ENCODE results near the gene ECHDC3. TPM values are rescaled to one million over a fixed set of nuclear protein-coding genes. Genes with fewer than 3 reads are reported as not detected.
"Not testable (repeated sequence)": the region's sequence is repeated elsewhere in the genome, so short reads cannot be mapped to it uniquely, and the experiment has no call there.

ECHDC3 gene
- total and polyA plus RNA-seq, 7 donors: 4.8 to 21.8 (median 13.8) TPM

- Histone ChIP-seq H3K4me1 (no peaks in the 10 kb centered on the region), H3K9me3 (no peaks in the 10 kb centered on the region), H3K27me3 (no peaks in the 10 kb centered on the region), H3K4me3 (no peak overlapping the region), H3K36me3 (no peaks in the 10 kb centered on the region), H3K27ac (no peak overlapping the region)
- intact Hi-C loops (cut with DNase I): no loop called here
- 39 to 78% methylated on average over 16 of the region's 16 CpGs for WGBS, 2 donors
- DNase-seq: no peak
- TF ChIP-seq POLR2AphosphoS5 (IDR thresholded peaks at IDR 0.05): no peak
- no peak for TF ChIP-seq POLR2A (IDR thresholded peaks at IDR 0.05)
- TF ChIP-seq, protein P1, sequence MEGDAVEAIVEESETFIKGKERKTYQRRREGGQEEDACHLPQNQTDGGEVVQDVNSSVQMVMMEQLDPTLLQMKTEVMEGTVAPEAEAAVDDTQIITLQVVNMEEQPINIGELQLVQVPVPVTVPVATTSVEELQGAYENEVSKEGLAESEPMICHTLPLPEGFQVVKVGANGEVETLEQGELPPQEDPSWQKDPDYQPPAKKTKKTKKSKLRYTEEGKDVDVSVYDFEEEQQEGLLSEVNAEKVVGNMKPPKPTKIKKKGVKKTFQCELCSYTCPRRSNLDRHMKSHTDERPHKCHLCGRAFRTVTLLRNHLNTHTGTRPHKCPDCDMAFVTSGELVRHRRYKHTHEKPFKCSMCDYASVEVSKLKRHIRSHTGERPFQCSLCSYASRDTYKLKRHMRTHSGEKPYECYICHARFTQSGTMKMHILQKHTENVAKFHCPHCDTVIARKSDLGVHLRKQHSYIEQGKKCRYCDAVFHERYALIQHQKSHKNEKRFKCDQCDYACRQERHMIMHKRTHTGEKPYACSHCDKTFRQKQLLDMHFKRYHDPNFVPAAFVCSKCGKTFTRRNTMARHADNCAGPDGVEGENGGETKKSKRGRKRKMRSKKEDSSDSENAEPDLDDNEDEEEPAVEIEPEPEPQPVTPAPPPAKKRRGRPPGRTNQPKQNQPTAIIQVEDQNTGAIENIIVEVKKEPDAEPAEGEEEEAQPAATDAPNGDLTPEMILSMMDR (IDR thresholded peaks at IDR 0.05): no peak
- no peak for TF ChIP-seq EP300 (IDR thresholded peaks at IDR 0.05)
Observed at GRCh38 chr10:11707624-11708350, 34.4 kb upstream of the ECHDC3 start.

- H3K27me3 ChIP-seq; H3K9me3 ChIP-seq; H3K4me3 ChIP-seq; H3K4me1 ChIP-seq; DNase-seq; intact Hi-C loops (cut with DNase I); H3K36me3 ChIP-seq; H3K27ac ChIP-seq: not testable (repeated sequence)
- 86 to 93% methylated on average over 6 of the region's 6 CpGs for WGBS, 2 donors
Observed at GRCh38 chr10:11708801-11709200, 33.4 kb upstream of the ECHDC3 start.

GRCh38 chr10:11712744-11713143 lies 29.4 kb upstream of the ECHDC3 start:
- Histone ChIP-seq H3K27ac (no peak overlapping the region), H3K4me1 (no peaks in the 10 kb centered on the region), H3K27me3 (no peaks in the 10 kb centered on the region), H3K36me3 (no peaks in the 10 kb centered on the region), H3K4me3 (no peak overlapping the region), H3K9me3 (peaks cover 0 to 3% (median 0%) of the 10 kb centered on the region in 4 donors)
- intact Hi-C loops (cut with DNase I): no loop called here
- DNase-seq: no peak
- TF ChIP-seq EP300 (IDR thresholded peaks at IDR 0.05) (no peak), POLR2AphosphoS5 (IDR thresholded peaks at IDR 0.05) (no peak), POLR2A (IDR thresholded peaks at IDR 0.05) (no peak)
- TF ChIP-seq, protein P1 (IDR thresholded peaks at IDR 0.05): no peak
- 75 to 80% methylated on average over 7 of the region's 7 CpGs for whole genome bisulfite sequencing, 2 donors

DNA sequence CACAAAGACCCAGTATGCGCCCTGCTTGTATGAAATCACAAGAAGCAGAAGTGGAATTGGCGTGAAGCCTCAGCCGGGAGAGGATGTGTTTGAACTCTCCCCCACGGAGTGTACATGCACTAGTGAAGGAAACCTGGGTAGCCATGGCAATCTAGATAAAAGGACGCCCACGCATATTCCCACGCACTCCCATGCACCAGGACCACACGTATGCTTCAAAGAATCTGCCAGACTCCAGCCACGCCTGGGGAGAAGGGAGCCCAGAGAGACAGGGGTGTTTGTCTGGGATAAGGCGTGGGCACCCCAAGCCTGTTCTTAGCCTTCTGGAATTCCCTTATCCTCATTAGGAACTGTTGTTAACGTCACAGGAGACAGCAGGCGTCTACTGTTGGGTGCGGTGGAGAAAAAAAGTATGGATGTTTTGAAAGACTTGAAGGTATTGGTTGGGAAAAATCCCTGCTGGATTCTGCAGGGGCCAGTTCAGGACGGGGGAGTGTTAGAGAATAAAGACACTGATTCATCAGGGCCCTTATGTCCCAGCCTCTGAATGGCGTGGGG lies 28.9 kb upstream of the ECHDC3 start:
- H3K4me3 ChIP-seq: no peak overlapping the region
- DNase-seq: no peak
- H3K36me3 ChIP-seq: no peaks in the 10 kb centered on the region
- WGBS, 2 donors: 62 to 63% methylated on average over 15 of the region's 15 CpGs
- intact Hi-C loops (cut with DNase I): no loop called here
- no peaks in the 10 kb centered on the region for H3K27me3 ChIP-seq
- no peak overlapping the region for H3K27ac ChIP-seq
- no peaks in the 10 kb centered on the region for H3K4me1 ChIP-seq
- peaks cover 0 to 3% (median 0%) of the 10 kb centered on the region in 4 donors for H3K9me3 ChIP-seq
- no peak for TF ChIP-seq POLR2A (IDR thresholded peaks at IDR 0.05)
- TF ChIP-seq, protein P1 (IDR thresholded peaks at IDR 0.05): no peak
- TF ChIP-seq POLR2AphosphoS5 (IDR thresholded peaks at IDR 0.05): no peak
- TF ChIP-seq EP300 (IDR thresholded peaks at IDR 0.05): no peak

DNA sequence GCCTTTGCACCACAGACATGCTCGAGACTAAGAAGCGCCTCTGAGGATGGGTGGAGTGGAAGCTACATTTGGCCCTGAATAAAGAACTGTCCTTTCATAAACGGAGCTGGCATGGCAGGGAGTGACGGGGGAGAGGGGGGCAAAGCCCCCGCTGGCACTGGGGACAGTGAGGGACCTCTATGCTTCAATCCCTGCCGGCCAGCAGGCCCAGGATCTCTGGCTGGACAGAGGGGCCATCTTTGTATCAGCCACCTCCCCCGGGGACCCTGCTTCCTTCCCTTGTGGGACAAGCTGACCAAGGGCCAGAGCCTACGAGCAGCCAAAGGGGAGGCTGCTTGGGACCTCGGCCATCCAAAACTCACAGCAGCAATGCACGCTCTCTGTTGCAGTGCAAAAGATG lies 28.2 kb upstream of the ECHDC3 start:
- WGBS, 2 donors: 88 to 91% methylated on average over 10 of the region's 10 CpGs
- no peak for DNase-seq
- H3K27me3 ChIP-seq: no peaks in the 10 kb centered on the region
- no peaks in the 10 kb centered on the region for H3K36me3 ChIP-seq
- intact Hi-C loops (cut with DNase I): no loop called here
- H3K9me3 ChIP-seq: peaks cover 0 to 3% (median 0%) of the 10 kb centered on the region in 4 donors
- H3K4me1 ChIP-seq: no peaks in the 10 kb centered on the region
- H3K4me3 ChIP-seq: no peak overlapping the region
- H3K27ac ChIP-seq: no peak overlapping the region
- no peak for TF ChIP-seq POLR2AphosphoS5 (IDR thresholded peaks at IDR 0.05)
- TF ChIP-seq, protein P1 (IDR thresholded peaks at IDR 0.05): no peak
- TF ChIP-seq EP300 (IDR thresholded peaks at IDR 0.05): no peak
- TF ChIP-seq POLR2A (IDR thresholded peaks at IDR 0.05): no peak
